ENCODE measurements around the gene ABHD8. TPM values are rescaled to one million over a fixed set of nuclear protein-coding genes. Genes with fewer than 3 reads are reported as not detected.

Gene ABHD8
- total RNA-seq, 1 experiment from 2014 or later, result 5.2 TPM

- no peak for TF ChIP-seq CTCF (IDR thresholded peaks at IDR 0.05 in 2 of 3, conservative IDR thresholded peaks at IDR 0.05 in 1 of 3; ENCODE audit: borderline replicate concordance in 1 of 3, insufficient read depth in 1 of 3, low read depth in 2 of 3, low read length in 2 of 3)
- no peak for TF ChIP-seq RAD21 (IDR thresholded peaks at IDR 0.05; ENCODE audit: low read depth)
- TF ChIP-seq SRF (IDR thresholded peaks at IDR 0.05; ENCODE audit: low read depth), result no peak
- TF ChIP-seq SP1 (IDR thresholded peaks at IDR 0.05; ENCODE audit: low read depth), result no peak
- TF ChIP-seq CEBPB (IDR thresholded peaks at IDR 0.05; ENCODE audit: low read depth), result no peak
- no peak for TF ChIP-seq YY1 (IDR thresholded peaks at IDR 0.05; ENCODE audit: extremely low read depth, insufficient replicate concordance, low read depth, low read length)
- no peak for TF ChIP-seq ZBTB33 (IDR thresholded peaks at IDR 0.05; ENCODE audit: extremely low read depth, insufficient replicate concordance, low read length)
- TF ChIP-seq POLR2AphosphoS5 (IDR thresholded peaks at IDR 0.05; ENCODE audit: low read depth, low read length), result no peak
- TF ChIP-seq MAX (IDR thresholded peaks at IDR 0.05), result no peak
- no peak for TF ChIP-seq SIN3A (IDR thresholded peaks at IDR 0.05; ENCODE audit: low read depth)
- TF ChIP-seq JUND (IDR thresholded peaks at IDR 0.05), result no peak
Measured at GRCh38 chr19:17300992-17301619, 2.1 kb downstream of the ABHD8 start (continued).

All from HCT116 (cell line).